B cell (primary cell): ENCODE measurements around the gene GON4L. TPM values are rescaled to one million over a fixed set of nuclear protein-coding genes. Genes with fewer than 3 reads are reported as not detected.

Experiments used
- ATAC-seq: fragments of 200-7000 bp; cut with Tn5 transposase; one replicate; pipeline ENCODE4 v1.10.0; 2021; ENCODE audit warnings: low read depth, mild to moderate bottlenecking, moderate number of reproducible peaks, moderate library complexity
- CTCF ChIA-PET: fragments of 350-600 bp; sonication (Branson Sonifier 250); formaldehyde crosslinking; loops from one replicate; lab custom pipeline; 2021; ENCODE audit warnings: antibody characterized with exemption, inconsistent platforms; lab: Charles Lee
- POLR2A ChIA-PET: fragments of 350-600 bp; sonication (Branson Sonifier 250); formaldehyde crosslinking; loops from one replicate; lab custom pipeline; 2021; ENCODE audit warnings: antibody characterized with exemption; lab: Charles Lee
- DNase-seq: peaks from one replicate; pipeline ENCODE4 v3.0.0; 2013
- H2AFZ ChIP-seq: 2 replicates; pipeline ENCODE4 v1.6.1; 2012; ENCODE audit warnings: mild to moderate bottlenecking, low read depth, low read length; ENCODE audit not compliant: insufficient read depth, poor library complexity, severe bottlenecking
- H3K27ac ChIP-seq, 2 donors: 1 replicate in 1 of 2; 2 replicates in 1 of 2; pipeline ENCODE4 v1.5.1; 2012 to 2013; ENCODE audit warnings: low read length in 2 of 2, mild to moderate bottlenecking in 2 of 2, moderate library complexity in 1 of 2
- H3K27me3 ChIP-seq, 4 experiments: fragments of 200-600 bp in 1 of 4; sonication (generic) in 1 of 4; replicated peaks in 1 of 4; 1 replicate in 2 of 4; 2 replicates in 2 of 4; pipeline versions ENCODE4 v1.6.1 to v1.7.0; 2013 to 2016; ENCODE audit warnings: low read length in 3 of 4, mild to moderate bottlenecking in 2 of 4, mixed read lengths in 1 of 4, moderate library complexity in 1 of 4; ENCODE audit not compliant: insufficient read depth in 4 of 4, control insufficient read depth in 3 of 4; ENCODE audit errors: control extremely low read depth in 1 of 4
- H3K36me3 ChIP-seq, 2 experiments: replicated peaks in 1 of 2; 1 replicate in 1 of 2; 2 replicates in 1 of 2; pipeline versions ENCODE4 v1.6.1 to v1.7.1; 2013; ENCODE audit warnings: low read length in 1 of 2; ENCODE audit not compliant: insufficient read depth in 2 of 2, control insufficient read depth in 1 of 2; ENCODE audit errors: control extremely low read depth in 1 of 2, extremely low read depth in 1 of 2
- H3K4me1 ChIP-seq, 2 donors: fragments of 200-600 bp in 1 of 2; sonication (generic) in 1 of 2; 1 replicate in 1 of 2; 2 replicates in 1 of 2; pipeline versions ENCODE4 v1.5.1 to v1.6.1; 2013 to 2017; ENCODE audit warnings: low read length in 2 of 2; ENCODE audit not compliant: control insufficient read depth in 2 of 2, insufficient read depth in 2 of 2
- H3K4me2 ChIP-seq: replicated peaks from 2 replicates; pipeline ENCODE3; 2012; ENCODE audit warnings: mild to moderate bottlenecking, low read depth, low read length; ENCODE audit not compliant: poor library complexity, severe bottlenecking
- H3K4me3 ChIP-seq, 5 experiments: fragments of 200-600 bp in 1 of 5; sonication (generic) in 1 of 5; 1 replicate in 3 of 5; 2 replicates in 2 of 5; pipeline versions ENCODE4 v1.5.1 to v1.7.0; 2011 to 2016; ENCODE audit warnings: low read length in 4 of 5, mild to moderate bottlenecking in 4 of 5, low read depth in 2 of 5, control low read depth in 1 of 5, moderate library complexity in 1 of 5; ENCODE audit not compliant: insufficient read depth in 1 of 5; ENCODE audit errors: control extremely low read depth in 1 of 5, extremely low read depth in 1 of 5
- H3K79me2 ChIP-seq: fragments of 200-600 bp; sonication (generic); one replicate; pipeline ENCODE4 v1.6.0; 2016; ENCODE audit warnings: low read length; ENCODE audit not compliant: control insufficient read depth, insufficient read depth
- H3K9ac ChIP-seq: fragments of 200-600 bp; sonication (generic); 2 replicates; pipeline ENCODE4 v1.6.1; 2017; ENCODE audit warnings: mild to moderate bottlenecking, low read length, moderate library complexity
- H3K9me3 ChIP-seq, 3 donors: one replicate each; pipeline versions ENCODE4 v1.6.1 to v1.7.1; 2013; ENCODE audit warnings: low read length in 2 of 3; ENCODE audit not compliant: control insufficient read depth in 2 of 3, insufficient read depth in 1 of 3; ENCODE audit errors: control extremely low read depth in 1 of 3
- H4K20me1 ChIP-seq: 2 replicates; pipeline ENCODE4 v1.6.0; 2012; ENCODE audit warnings: mild to moderate bottlenecking, low read length; ENCODE audit not compliant: insufficient read depth, control insufficient read depth, poor library complexity, severe bottlenecking
- H3K27ac Mint-ChIP-seq: one replicate; pipeline ENCODE4 v1.8.0; 2021; ENCODE audit warnings: mixed read lengths
- H3K27me3 Mint-ChIP-seq: one replicate; pipeline ENCODE4 v1.8.0; 2021; ENCODE audit warnings: mixed read lengths
- H3K4me1 Mint-ChIP-seq: one replicate; pipeline ENCODE4 v1.8.0; 2021; ENCODE audit warnings: mixed read lengths
- H3K4me3 Mint-ChIP-seq: one replicate; pipeline ENCODE4 v1.8.0; 2021; ENCODE audit warnings: mixed read lengths
- H3K9me3 Mint-ChIP-seq: one replicate; pipeline ENCODE4 v1.8.0; 2022; ENCODE audit warnings: mixed read lengths; ENCODE audit not compliant: insufficient read depth
- CTCF ChIP-seq: fragments of 200-600 bp; IDR thresholded peaks from one replicate; pipeline ENCODE4 v1.8.0; 2022; ENCODE audit warnings: antibody characterized with exemption, mild to moderate bottlenecking
- EZH2 ChIP-seq: IDR thresholded peaks from 2 replicates; pipeline ENCODE4 v1.6.1; 2012; ENCODE audit warnings: borderline replicate concordance, low read depth, mild to moderate bottlenecking, moderate library complexity, low read length; ENCODE audit not compliant: insufficient read depth, poor library complexity, severe bottlenecking
- WGBS: methylation state at CpG from one replicate; pipeline ENCODE4 v1.1.5; 2013; ENCODE audit warnings: missing lambda C conversion rate; ENCODE audit not compliant: insufficient coverage; 5-methylcytosine and 5-hydroxymethylcytosine counted together
- intact Hi-C: fragments of 100-400 bp; cut with micrococcal nuclease; formaldehyde crosslinking; loops from one replicate; pipeline ENCODE4 v1.10.0; 2022
- polyA plus RNA-seq: library from polyadenylated mRNA; depleted of rRNA; stranded (reverse); fragments of >200 nt; gene quantifications from 2 replicates; pipeline ENCODE4 v1.2.3, GENCODE V29; 2012
- total RNA-seq, 2 donors: library from RNA; stranded (reverse); fragments of 120-200 nt in 1 of 2; gene quantifications; 1 replicate in 1 of 2; 2 replicates in 1 of 2; pipeline versions ENCODE4 v1.2.3 to v1.2.4, GENCODE V29; 2013 to 2022

Gene GON4L
- total and polyA plus RNA-seq, 2 donors (not counting 1 experiment from before 2014, with no cell fraction given) = 54.4 to 127 TPM

DNA sequence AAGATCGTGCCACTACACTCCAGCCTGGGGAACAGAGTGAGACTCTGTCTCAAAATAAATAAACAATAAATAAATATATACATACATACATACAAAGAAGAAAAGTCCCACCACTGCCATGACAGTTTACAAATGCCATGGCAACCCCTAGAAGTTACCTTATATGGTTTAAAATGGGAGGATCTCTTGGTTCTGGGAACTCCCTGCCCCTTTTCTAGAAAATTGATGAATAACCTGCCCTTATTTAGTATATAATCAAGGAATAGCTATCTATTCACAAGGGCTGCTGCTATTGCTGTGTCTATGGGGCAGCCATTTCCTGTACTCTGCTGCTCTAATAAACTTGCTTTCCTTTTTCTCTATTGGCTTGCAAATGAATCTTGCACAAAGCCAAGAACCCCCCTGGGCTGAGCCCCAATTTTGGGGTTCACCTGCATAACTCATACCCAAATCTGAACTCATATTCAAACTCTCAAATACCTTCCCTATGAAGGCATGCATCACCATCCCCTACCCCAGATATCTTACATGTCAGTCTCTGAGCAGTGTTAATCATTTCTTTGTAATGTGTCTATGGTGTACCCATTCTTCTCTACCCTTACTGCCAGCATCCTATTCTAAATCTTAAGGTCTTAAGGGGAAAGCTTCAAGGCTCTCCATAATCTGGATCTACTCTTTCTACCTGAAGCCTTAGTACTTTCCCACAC, 9.0 kb downstream of the GON4L start:
- no peak overlapping the region for H3K9ac ChIP-seq
- Mint-ChIP-seq H3K4me3 (no peak overlapping the region), H3K4me1 (peaks cover 45% of the 10 kb centered on the region), H3K27ac (no peak overlapping the region), H3K27me3 (no peaks in the 10 kb centered on the region), H3K9me3 (no peaks in the 10 kb centered on the region)
- H3K27ac ChIP-seq = peak overlapping the region in 1 of 2 donors; percentile 4
- ChIA-PET POLR2A (no interaction called here), CTCF (no interaction called here)
- peaks cover 70% of the 10 kb centered on the region for H4K20me1 ChIP-seq
- H3K79me2 ChIP-seq = peaks cover 100% of the 10 kb centered on the region
- DNase-seq = no peak
- H3K36me3 ChIP-seq = peaks cover 2 to 59% of the 10 kb centered on the region in 2 experiments
- ATAC-seq = no peak
- no peak overlapping the region for H3K4me3 ChIP-seq
- H3K9me3 ChIP-seq = no peaks in the 10 kb centered on the region
- WGBS = no CpG with 5 or more reads among the region's 1 CpG
- H2AFZ ChIP-seq = no peak overlapping the region
- no peaks in the 10 kb centered on the region for H3K27me3 ChIP-seq
- no peak for TF ChIP-seq EZH2
- TF ChIP-seq CTCF = no peak
- no peak overlapping the region for H3K4me2 ChIP-seq
- H3K4me1 ChIP-seq = no peaks in the 10 kb centered on the region
- intact Hi-C loops = no loop called here

GRCh38 chr1:155844860-155845421, 12.1 kb downstream of the GON4L start:
- peaks cover 2 to 49% of the 10 kb centered on the region in 2 experiments for H3K36me3 ChIP-seq
- no peak for TF ChIP-seq CTCF
- TF ChIP-seq EZH2 = no peak

More at GRCh38 chr1:155844860-155845421, 12.1 kb downstream of the GON4L start:
- H3K79me2 ChIP-seq = peaks cover 100% of the 10 kb centered on the region
- peaks cover 39% of the 10 kb centered on the region for H3K4me1 Mint-ChIP-seq
- intact Hi-C loops = no loop called here
- H3K9me3 Mint-ChIP-seq = no peaks in the 10 kb centered on the region
- ATAC-seq = no peak
- H3K4me2 ChIP-seq = no peak overlapping the region
- DNase-seq = no peak
- H3K27ac Mint-ChIP-seq = peak overlapping the region; percentile 11
- H4K20me1 ChIP-seq = peaks cover 82% of the 10 kb centered on the region
- no peaks in the 10 kb centered on the region for H3K27me3 Mint-ChIP-seq
- no peak overlapping the region for H3K9ac ChIP-seq
- H2AFZ ChIP-seq = no peak overlapping the region
- H3K4me1 ChIP-seq = no peaks in the 10 kb centered on the region
- no peak overlapping the region for H3K27ac ChIP-seq
- POLR2A ChIA-PET = no interaction called here
- H3K27me3 ChIP-seq = no peaks in the 10 kb centered on the region
- CTCF ChIA-PET = no interaction called here
- H3K4me3 Mint-ChIP-seq = no peak overlapping the region
- no peaks in the 10 kb centered on the region for H3K9me3 ChIP-seq
- no CpG with 5 or more reads among the region's 1 CpG for WGBS
- H3K4me3 ChIP-seq = no peak overlapping the region
